Left lung (tissue), 10 donors: Measurements from ENCODE around the gene RHOD. TPM values are rescaled to one million over a fixed set of nuclear protein-coding genes. Genes with fewer than 3 reads are reported as not detected.

Experiments used
- ATAC-seq: fragments of 200-7000 bp; cut with Tn5 transposase; one replicate; pipeline ENCODE4 v1.9.1; 2020; ENCODE audit warnings: moderate library complexity
- DNase-seq, 4 donors: peaks; one replicate each; pipeline ENCODE4 v3.0.0-alpha.2; 2013 to 2020
- H3K27ac ChIP-seq, 2 donors: fragments of 200-600 bp; sonication (generic) in 1 of 2; one replicate each; pipeline versions ENCODE4 v1.5.0 to v1.8.0; 2020 to 2021
- H3K27me3 ChIP-seq, 2 donors: fragments of 200-600 bp; sonication (generic) in 1 of 2; one replicate each; pipeline versions ENCODE4 v1.5.0 to v1.8.0; 2020 to 2021
- H3K36me3 ChIP-seq, 2 donors: fragments of 200-600 bp; sonication (generic) in 1 of 2; one replicate each; pipeline versions ENCODE4 v1.5.0 to v1.8.0; 2020 to 2021
- H3K4me1 ChIP-seq, 2 donors: fragments of 200-600 bp; one replicate each; pipeline ENCODE4 v1.8.0; 2021
- H3K4me3 ChIP-seq, 2 donors: fragments of 200-600 bp; sonication (generic) in 1 of 2; one replicate each; pipeline versions ENCODE4 v1.5.0 to v1.8.0; 2020 to 2021; ENCODE audit warnings: mild to moderate bottlenecking in 1 of 2
- H3K9me3 ChIP-seq, 2 donors: fragments of 200-600 bp; sonication (generic) in 1 of 2; one replicate each; pipeline versions ENCODE4 v1.5.0 to v1.8.0; 2020 to 2021
- intact Hi-C, 2 donors: fragments of 100-400 bp; cut with DNase I; formaldehyde crosslinking; loops; one replicate each; pipeline versions ENCODE4 v1.11.2 to v1.14.2; 2022
- polyA plus RNA-seq, 6 donors: library from polyadenylated mRNA; unstranded; fragments of 120-200 nt; gene quantifications; one replicate each; pipeline ENCODE4 v1.2.1, GENCODE V29; 2013; ENCODE audit not compliant: insufficient read length in 6 of 6
- total RNA-seq, 2 donors: library from RNA; stranded (reverse); fragmentation: NEBNext Ultra II Directional; extraction: Animal tissue kit (Norgen Biotek cat#: 25700); gene quantifications; one replicate each; pipeline ENCODE4 v1.2.1, GENCODE V29; 2021
- TF ChIP-seq, protein P1 (sequence below), 2 donors: fragments of 200-600 bp; sonication (generic) in 1 of 2; IDR thresholded peaks; one replicate each; pipeline versions ENCODE4 v1.5.0 to v1.8.0; 2021; ENCODE audit warnings: antibody characterized with exemption in 2 of 2
- donor health status: DM: no; HTN: yes; CAD: no.
- donor health status: DM: no; HTN: no; CAD: no.

Gene RHOD
- total and polyA plus RNA-seq, 8 donors = 9.1 to 37.6 (median 10.2) TPM

DNA sequence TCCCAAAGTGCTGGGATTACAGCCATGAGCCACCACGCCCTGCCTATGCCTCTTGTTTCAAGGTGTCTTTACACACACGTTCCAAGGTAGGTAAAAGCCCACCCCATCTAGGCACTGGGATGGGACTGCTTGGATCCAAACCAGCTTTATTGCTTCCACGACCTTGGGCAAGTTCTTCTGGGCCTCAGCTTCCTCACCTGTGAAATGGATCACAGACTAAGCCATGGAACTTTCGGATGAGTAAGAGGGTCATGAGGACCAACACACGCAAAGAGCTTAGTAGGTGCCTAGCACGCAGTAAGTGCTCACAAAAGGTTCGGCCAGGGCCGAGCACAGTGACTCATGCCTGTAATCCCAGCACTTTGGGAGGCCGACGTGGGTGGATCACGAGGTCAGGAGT lies 15.6 kb downstream of the RHOD start:
- Histone ChIP-seq H3K4me3 (no peak overlapping the region), H3K36me3 (no peaks in the 10 kb centered on the region), H3K27ac (no peak overlapping the region), H3K4me1 (peaks cover 0 to 8% of the 10 kb centered on the region in 2 donors), H3K27me3 (peaks cover 0 to 8% of the 10 kb centered on the region in 2 donors), H3K9me3 (no peaks in the 10 kb centered on the region)
- DNase-seq (no peak), ATAC-seq (no peak)
- TF ChIP-seq, protein P1, sequence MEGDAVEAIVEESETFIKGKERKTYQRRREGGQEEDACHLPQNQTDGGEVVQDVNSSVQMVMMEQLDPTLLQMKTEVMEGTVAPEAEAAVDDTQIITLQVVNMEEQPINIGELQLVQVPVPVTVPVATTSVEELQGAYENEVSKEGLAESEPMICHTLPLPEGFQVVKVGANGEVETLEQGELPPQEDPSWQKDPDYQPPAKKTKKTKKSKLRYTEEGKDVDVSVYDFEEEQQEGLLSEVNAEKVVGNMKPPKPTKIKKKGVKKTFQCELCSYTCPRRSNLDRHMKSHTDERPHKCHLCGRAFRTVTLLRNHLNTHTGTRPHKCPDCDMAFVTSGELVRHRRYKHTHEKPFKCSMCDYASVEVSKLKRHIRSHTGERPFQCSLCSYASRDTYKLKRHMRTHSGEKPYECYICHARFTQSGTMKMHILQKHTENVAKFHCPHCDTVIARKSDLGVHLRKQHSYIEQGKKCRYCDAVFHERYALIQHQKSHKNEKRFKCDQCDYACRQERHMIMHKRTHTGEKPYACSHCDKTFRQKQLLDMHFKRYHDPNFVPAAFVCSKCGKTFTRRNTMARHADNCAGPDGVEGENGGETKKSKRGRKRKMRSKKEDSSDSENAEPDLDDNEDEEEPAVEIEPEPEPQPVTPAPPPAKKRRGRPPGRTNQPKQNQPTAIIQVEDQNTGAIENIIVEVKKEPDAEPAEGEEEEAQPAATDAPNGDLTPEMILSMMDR (IDR thresholded peaks at IDR 0.05) = no peak
- intact Hi-C loops = no loop called here

DNA sequence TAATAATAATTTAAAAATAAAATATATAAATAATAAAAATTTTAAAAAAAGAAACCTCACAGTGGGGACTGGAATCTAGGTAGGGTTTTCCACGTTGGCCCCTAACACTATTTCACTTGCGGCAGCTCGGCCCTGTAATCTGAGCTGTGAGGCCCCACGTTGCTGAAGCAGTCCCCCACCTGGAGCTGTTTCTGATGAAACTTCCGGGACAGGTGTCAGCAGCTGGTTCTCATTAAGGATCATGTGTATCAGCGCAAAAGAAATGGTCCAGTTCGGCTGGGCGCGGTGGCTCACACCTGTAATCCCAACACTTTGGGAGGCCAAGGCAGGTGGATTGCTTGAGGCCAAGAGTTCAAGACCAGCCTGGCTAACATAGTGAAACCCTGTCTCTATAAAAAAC lies 17.3 kb downstream of the RHOD start:
- DNase-seq (no peak), ATAC-seq (no peak)
- H3K27ac ChIP-seq = no peak overlapping the region
- no peaks in the 10 kb centered on the region for H3K36me3 ChIP-seq
- H3K4me3 ChIP-seq = no peak overlapping the region
- H3K4me1 ChIP-seq = peaks cover 0 to 11% of the 10 kb centered on the region in 2 donors
- no peaks in the 10 kb centered on the region for H3K9me3 ChIP-seq
- TF ChIP-seq, protein P1 (IDR thresholded peaks at IDR 0.05) = no peak
- intact Hi-C loops = no loop called here
- peaks cover 0 to 19% of the 10 kb centered on the region in 2 donors for H3K27me3 ChIP-seq

DNA sequence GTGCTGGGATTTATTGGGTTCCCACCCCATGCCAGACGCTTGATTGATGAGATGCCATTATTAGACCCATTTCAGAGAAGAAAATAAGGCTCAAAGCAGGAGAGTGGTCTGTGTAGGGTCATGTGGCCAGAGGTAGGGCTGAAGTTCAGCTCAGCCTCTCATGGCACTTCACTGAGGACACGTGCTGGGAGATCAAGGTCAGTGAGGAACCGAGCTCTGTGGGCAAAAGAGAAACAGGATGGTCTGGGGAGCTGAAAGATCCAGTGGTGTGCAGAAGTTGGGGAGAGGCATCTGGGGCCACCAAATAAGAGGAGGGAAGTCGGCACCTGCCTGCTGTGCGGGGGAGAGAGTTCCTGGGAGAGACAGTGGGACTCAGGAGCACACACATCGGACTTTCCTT lies 19.6 kb downstream of the RHOD start:
- intact Hi-C loops = no loop called here
- no peak overlapping the region for H3K27ac ChIP-seq
- ATAC-seq (no peak), DNase-seq (no peak)
- H3K27me3 ChIP-seq = peaks cover 0 to 16% of the 10 kb centered on the region in 2 donors
- H3K4me1 ChIP-seq = peaks cover 0 to 11% of the 10 kb centered on the region in 2 donors
- H3K36me3 ChIP-seq = no peaks in the 10 kb centered on the region
- TF ChIP-seq, protein P1 (IDR thresholded peaks at IDR 0.05) = no peak
- H3K4me3 ChIP-seq = no peak overlapping the region
- no peaks in the 10 kb centered on the region for H3K9me3 ChIP-seq

DNA sequence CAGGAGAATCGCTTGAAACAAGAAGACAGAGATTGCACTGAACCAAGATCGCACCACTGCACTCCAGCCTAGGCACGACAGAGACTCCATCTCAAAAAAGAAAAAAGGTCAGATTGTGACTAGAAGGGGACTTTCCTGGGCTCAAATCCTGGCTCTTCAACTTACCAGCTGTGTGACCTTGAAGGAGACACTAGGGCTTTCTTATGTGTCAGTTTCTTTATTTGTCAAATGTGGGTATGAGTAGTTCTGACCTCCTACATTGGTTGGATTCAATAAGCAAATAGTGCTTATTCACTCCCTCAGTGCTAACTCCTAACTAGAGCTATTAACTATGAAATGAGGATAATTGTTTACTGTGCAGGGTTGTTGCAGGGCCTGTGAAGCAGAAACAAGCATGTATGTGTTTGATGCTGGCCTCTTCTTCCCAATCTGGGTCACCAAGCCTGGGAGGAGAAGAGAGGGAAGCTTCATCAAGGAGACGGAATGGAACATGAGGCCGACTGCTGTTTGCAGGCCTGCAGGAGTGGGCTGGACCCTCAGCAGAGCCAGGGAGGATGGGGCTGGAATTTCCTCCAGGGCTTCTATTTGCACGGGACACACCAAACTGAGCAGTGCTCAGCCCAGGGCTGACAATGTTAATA lies 22.5 kb downstream of the RHOD start:
- TF ChIP-seq, protein P1 (IDR thresholded peaks at IDR 0.05) = no peak
- no peak for DNase-seq
- Histone ChIP-seq H3K27me3 (peaks cover 0 to 22% of the 10 kb centered on the region in 2 donors), H3K9me3 (no peaks in the 10 kb centered on the region), H3K36me3 (no peaks in the 10 kb centered on the region), H3K27ac (no peak overlapping the region), H3K4me3 (no peak overlapping the region), H3K4me1 (peaks cover 6 to 16% of the 10 kb centered on the region in 2 donors)
- intact Hi-C loops = no loop called here
- no peak for ATAC-seq

DNA sequence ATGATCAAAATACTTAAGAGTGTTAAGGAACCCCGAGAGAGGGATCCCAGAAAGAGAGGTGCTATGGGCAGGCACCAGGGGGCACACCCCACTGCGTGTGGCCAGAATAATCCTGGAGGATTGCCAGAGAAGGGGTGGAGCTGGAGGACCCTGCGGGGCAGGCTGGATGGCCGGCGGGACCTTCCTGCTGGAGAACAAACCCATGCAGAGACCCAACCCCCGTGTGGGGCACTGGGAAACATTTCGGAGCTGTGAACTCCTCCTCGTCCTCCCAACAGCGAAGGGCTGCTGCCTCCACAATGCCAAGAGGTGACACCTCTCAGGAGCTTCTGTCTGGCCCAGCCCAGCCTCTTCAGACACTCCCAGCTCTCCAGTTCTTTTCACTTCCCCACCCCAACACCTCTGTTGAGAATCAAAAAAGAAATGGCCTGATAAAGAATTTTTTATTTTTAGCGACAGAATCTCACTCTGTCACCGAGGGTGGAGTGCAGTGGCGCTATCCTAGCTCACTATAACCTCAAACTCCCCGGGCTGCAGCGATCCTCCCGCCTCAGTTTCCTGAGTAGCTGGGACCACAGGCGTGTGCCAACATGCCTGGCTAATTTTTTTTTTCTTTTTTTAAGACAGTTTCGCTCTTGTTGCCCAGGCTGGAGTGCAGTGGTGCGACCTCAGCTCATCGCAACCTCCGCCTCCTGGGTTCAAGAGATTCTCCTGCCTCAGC lies 25.6 kb downstream of the RHOD start:
- H3K4me1 ChIP-seq = peaks cover 6 to 16% of the 10 kb centered on the region in 2 donors
- H3K27ac ChIP-seq = no peak overlapping the region
- H3K36me3 ChIP-seq = no peaks in the 10 kb centered on the region
- no peaks in the 10 kb centered on the region for H3K9me3 ChIP-seq
- ATAC-seq = peak; percentile 39
- no peak overlapping the region for H3K4me3 ChIP-seq
- intact Hi-C loops = no loop called here
- peaks cover 0 to 22% of the 10 kb centered on the region in 2 donors for H3K27me3 ChIP-seq
- DNase-seq = peak in 2 of 4 donors; percentile 36 to 65
- TF ChIP-seq, protein P1 (IDR thresholded peaks at IDR 0.05) = no peak
